Activated CD4-positive, alpha-beta T cell treated with anti-CD3 and anti-CD28 coated beads, Interleukin-2, amount 10 ng/mL, durations not matched to agents 24 days and 14 days (primary cell): ENCODE measurements around the gene RPS19BP1. TPM values are rescaled to one million over a fixed set of nuclear protein-coding genes. Genes with fewer than 3 reads are reported as not detected.

Source experiments
- DNase-seq: peaks from one replicate; pipeline ENCODE4 v3.0.0; 2022
- H3K27ac Mint-ChIP-seq: one replicate; pipeline ENCODE4 v1.8.0; 2022; ENCODE audit warnings: mild to moderate bottlenecking, mixed read lengths
- H3K27me3 Mint-ChIP-seq: one replicate; pipeline ENCODE4 v1.8.0; 2022; ENCODE audit warnings: mixed read lengths
- H3K36me3 Mint-ChIP-seq: one replicate; pipeline ENCODE4 v1.8.0; 2022; ENCODE audit warnings: low read depth, mild to moderate bottlenecking, mixed read lengths
- H3K4me1 Mint-ChIP-seq: one replicate; pipeline ENCODE4 v1.8.0; 2021; ENCODE audit warnings: mixed read lengths
- H3K4me3 Mint-ChIP-seq: one replicate; pipeline ENCODE4 v1.8.0; 2022; ENCODE audit warnings: mild to moderate bottlenecking, moderate library complexity, mixed read lengths
- H3K9me3 Mint-ChIP-seq: one replicate; pipeline ENCODE4 v1.8.0; 2021; ENCODE audit warnings: mixed read lengths
- intact Hi-C: fragments of 100-400 bp; cut with micrococcal nuclease; formaldehyde crosslinking; loops from one replicate; pipeline ENCODE4 v1.15.1; 2023
- total RNA-seq: library from RNA; stranded (reverse); gene quantifications from 2 replicates; pipeline ENCODE4 v1.2.3, GENCODE V29; 2022

Gene RPS19BP1
- total RNA-seq, 1 donor from 2014 or later = 96.9 TPM

- H3K27me3 Mint-ChIP-seq = peaks cover 36% of the 10 kb centered on the region
Observed at GRCh38 chr22:39547587-39547947, 15.0 kb upstream of the RPS19BP1 start.

GRCh38 chr22:39546889-39547586 is 14.5 kb upstream of the RPS19BP1 start:
- peaks cover 13% of the 10 kb centered on the region for H3K4me1 Mint-ChIP-seq
- no peak overlapping the region for H3K4me3 Mint-ChIP-seq
- H3K27ac Mint-ChIP-seq = no peak overlapping the region
- intact Hi-C loops = no loop called here
- H3K9me3 Mint-ChIP-seq = no peaks in the 10 kb centered on the region
- peaks cover 38% of the 10 kb centered on the region for H3K27me3 Mint-ChIP-seq
- no peak for DNase-seq
- no peaks in the 10 kb centered on the region for H3K36me3 Mint-ChIP-seq

More at GRCh38 chr22:39547587-39547947, 15.0 kb upstream of the RPS19BP1 start:
- intact Hi-C loops = no loop called here
- H3K9me3 Mint-ChIP-seq = no peaks in the 10 kb centered on the region
- peaks cover 13% of the 10 kb centered on the region for H3K4me1 Mint-ChIP-seq
- no peak for DNase-seq
- no peaks in the 10 kb centered on the region for H3K36me3 Mint-ChIP-seq
- no peak overlapping the region for H3K4me3 Mint-ChIP-seq
- H3K27ac Mint-ChIP-seq = no peak overlapping the region

GRCh38 chr22:39545386-39546365 is 13.1 kb upstream of the RPS19BP1 start:
- peak overlapping the region; percentile 3 for H3K27ac Mint-ChIP-seq
- no peaks in the 10 kb centered on the region for H3K9me3 Mint-ChIP-seq
- peaks cover 13% of the 10 kb centered on the region for H3K4me1 Mint-ChIP-seq
- H3K27me3 Mint-ChIP-seq = peaks cover 33% of the 10 kb centered on the region
- intact Hi-C loops = no loop called here
- H3K36me3 Mint-ChIP-seq = no peaks in the 10 kb centered on the region
- H3K4me3 Mint-ChIP-seq = peak overlapping the region; percentile 48
- peak; percentile 90 for DNase-seq

DNA sequence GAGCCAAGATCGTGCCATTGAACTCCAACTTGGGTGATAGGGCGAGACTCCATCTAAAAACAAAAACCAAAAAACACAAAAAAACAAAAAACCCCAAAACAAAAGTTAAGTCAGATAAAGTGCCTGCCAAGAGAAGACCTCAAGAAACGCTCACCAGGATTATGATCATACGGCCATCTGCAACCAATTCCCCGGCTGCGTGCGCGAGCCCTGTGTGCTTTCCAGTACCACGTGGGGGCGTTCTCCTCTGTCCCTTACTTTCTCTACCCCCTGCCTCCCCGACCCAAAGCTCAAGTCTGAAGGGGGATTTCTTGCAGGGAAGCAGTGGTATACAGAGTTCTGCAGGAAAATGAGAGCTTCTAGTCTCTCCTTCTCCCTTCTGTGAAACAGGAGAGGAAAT is 10.5 kb upstream of the RPS19BP1 start:
- intact Hi-C loops = no loop called here
- DNase-seq = peak; percentile 77
- no peak overlapping the region for H3K27ac Mint-ChIP-seq
- no peaks in the 10 kb centered on the region for H3K36me3 Mint-ChIP-seq
- peaks cover 32% of the 10 kb centered on the region for H3K27me3 Mint-ChIP-seq
- H3K4me3 Mint-ChIP-seq = no peak overlapping the region
- peaks cover 13% of the 10 kb centered on the region for H3K4me1 Mint-ChIP-seq
- H3K9me3 Mint-ChIP-seq = no peaks in the 10 kb centered on the region

- Mint-ChIP-seq H3K9me3 (no peaks in the 10 kb centered on the region), H3K36me3 (no peaks in the 10 kb centered on the region), H3K4me3 (no peak overlapping the region), H3K27ac (no peak overlapping the region), H3K4me1 (peaks cover 8% of the 10 kb centered on the region), H3K27me3 (peaks cover 8% of the 10 kb centered on the region)
- DNase-seq = no peak
- intact Hi-C loops = no loop called here
Observed at GRCh38 chr22:39537975-39538374, 5.4 kb upstream of the RPS19BP1 start.

- no peak for DNase-seq
- Mint-ChIP-seq H3K9me3 (no peaks in the 10 kb centered on the region), H3K4me3 (no peak overlapping the region), H3K4me1 (peaks cover 18% of the 10 kb centered on the region), H3K27me3 (peaks cover 8% of the 10 kb centered on the region), H3K27ac (no peak overlapping the region), H3K36me3 (peaks cover 7% of the 10 kb centered on the region)
- intact Hi-C loops = no loop called here
Observed at GRCh38 chr22:39536711-39537110, 4.2 kb upstream of the RPS19BP1 start.

DNA sequence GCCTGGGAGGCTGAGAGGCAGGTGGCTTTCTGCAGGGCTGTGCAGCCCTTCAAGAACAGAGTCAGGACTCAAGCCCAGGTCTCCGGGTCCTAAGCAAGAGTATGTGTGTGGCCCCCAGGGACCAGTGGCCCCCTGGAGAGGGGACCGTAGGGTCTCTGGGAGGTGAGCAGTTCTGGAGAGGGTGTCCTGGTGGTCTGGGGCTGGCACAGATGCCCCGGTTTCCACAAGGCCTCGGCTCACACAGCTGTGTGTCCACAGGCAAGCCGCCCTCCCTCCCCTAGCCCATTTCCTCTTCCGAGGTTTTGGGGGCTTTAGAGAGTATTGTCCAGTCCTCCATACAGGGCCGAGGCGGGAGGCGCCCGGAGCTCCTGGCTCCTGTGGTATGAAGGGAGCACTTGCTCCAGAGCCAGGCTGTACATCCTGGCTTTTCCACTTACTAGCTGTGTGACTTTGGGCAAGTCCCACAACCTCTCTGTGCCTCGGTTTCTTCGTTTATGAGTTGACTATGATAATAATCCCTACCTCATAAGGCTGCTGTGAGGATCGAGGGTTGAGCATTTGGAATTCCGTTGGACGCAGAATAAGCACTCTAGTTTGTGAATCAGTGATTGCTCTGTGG is 3.4 kb upstream of the RPS19BP1 start:
- Mint-ChIP-seq H3K9me3 (no peaks in the 10 kb centered on the region), H3K4me1 (peaks cover 26% of the 10 kb centered on the region), H3K36me3 (peaks cover 12% of the 10 kb centered on the region), H3K27me3 (peaks cover 8% of the 10 kb centered on the region), H3K27ac (no peak overlapping the region), H3K4me3 (no peak overlapping the region)
- no peak for DNase-seq
- intact Hi-C loops = no loop called here

DNA sequence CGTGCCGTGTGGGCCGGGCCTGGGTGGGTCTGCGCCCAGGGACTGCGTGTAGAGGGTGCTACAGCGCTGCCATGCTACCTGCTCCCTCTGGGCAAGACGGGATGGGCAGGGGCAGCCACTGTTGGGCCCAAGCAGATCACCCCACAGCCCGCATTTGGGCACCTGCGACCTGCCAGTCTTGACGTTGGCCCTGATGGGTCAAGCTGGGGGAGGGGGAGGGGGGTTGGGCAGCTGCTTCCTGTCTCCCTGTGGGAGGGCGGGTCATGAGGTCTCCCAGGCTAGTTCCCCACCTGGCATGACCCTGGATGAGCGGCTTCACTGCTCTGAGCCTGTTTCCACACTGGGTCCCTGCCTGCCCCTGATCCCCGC is 2.8 kb upstream of the RPS19BP1 start:
- Mint-ChIP-seq H3K27ac (no peak overlapping the region), H3K27me3 (peaks cover 6% of the 10 kb centered on the region), H3K9me3 (no peaks in the 10 kb centered on the region), H3K4me3 (no peak overlapping the region), H3K36me3 (peaks cover 18% of the 10 kb centered on the region), H3K4me1 (peaks cover 31% of the 10 kb centered on the region)
- intact Hi-C loops = no loop called here
- no peak for DNase-seq

DNA sequence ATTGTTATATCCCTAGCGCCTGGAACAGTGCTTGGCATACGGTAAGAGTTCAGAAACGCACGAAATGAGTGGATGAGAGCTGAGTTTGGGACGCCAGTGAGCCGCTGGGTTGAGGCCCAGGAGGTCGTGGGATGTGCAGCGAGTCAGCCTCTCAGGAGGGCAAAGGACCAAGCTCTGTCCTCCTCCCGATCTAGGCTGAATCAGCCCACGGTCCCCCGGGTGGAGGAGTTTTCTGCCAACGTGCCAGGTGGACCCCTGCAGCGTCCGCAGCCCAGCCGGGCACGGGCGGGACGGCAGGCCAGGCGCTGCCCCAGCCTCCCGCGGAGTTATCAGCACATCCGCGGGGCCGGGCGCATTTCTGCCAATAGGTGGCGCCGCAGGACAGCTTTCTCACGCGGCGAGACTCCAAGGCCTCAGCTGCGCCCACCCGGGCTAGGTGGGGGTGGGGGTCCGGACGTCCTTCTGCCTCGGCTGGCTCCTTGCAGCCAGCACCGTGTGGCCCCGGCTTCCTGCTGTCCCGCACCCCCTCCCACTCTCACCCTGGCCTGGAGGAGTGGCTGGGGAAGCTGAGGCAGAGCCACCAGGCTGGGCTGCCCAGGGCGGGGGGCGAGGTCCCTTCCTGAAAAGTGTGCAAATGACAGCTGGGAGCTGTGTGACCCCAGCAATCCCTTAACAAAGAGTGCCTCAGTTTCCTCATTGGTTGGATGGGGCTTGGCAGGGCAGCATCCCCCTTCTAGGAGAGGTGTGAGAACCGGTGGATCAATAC is 2.2 kb upstream of the RPS19BP1 start:
- H3K4me3 Mint-ChIP-seq = peak overlapping the region; percentile 29
- H3K36me3 Mint-ChIP-seq = peaks cover 24% of the 10 kb centered on the region
- intact Hi-C loops = loop anchor here (1.0 to 5.0 kb wide), 4 partner anchors 368 to 502 kb away; partner anchors contain the start of gene GRAP2
- no peak overlapping the region for H3K27ac Mint-ChIP-seq
- H3K27me3 Mint-ChIP-seq = peaks cover 3% of the 10 kb centered on the region
- H3K9me3 Mint-ChIP-seq = no peaks in the 10 kb centered on the region
- peak; percentile 95 for DNase-seq
- H3K4me1 Mint-ChIP-seq = peaks cover 35% of the 10 kb centered on the region

DNA sequence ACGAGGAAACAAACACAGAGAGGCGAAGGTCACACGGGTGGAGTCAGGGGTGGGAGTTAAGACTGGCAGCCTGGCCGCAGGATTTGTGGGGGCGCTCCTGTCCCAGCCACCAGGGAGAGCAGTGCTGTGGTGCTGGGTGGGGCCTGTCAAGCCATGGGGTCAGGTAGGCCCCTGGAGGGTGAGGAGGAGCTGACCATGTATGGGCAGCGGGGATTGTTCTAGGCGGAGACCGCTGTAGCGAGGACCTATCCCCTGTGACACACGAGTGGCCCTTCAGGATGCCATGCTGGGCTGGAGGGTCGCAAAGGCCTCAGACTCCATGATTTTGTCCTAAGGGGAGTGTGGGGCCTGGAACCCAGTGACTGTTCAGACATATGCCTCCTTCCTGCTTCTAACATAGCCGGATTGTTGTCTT is 1.6 kb upstream of the RPS19BP1 start:
- Mint-ChIP-seq H3K27ac (no peak overlapping the region), H3K9me3 (no peaks in the 10 kb centered on the region), H3K36me3 (peaks cover 30% of the 10 kb centered on the region), H3K4me3 (peak overlapping the region; percentile 29), H3K27me3 (peaks cover 3% of the 10 kb centered on the region), H3K4me1 (peaks cover 40% of the 10 kb centered on the region)
- DNase-seq = no peak
- intact Hi-C loops = loop anchor here (1.0 to 5.0 kb wide), 4 partner anchors 368 to 502 kb away; partner anchors contain the start of gene GRAP2

DNA sequence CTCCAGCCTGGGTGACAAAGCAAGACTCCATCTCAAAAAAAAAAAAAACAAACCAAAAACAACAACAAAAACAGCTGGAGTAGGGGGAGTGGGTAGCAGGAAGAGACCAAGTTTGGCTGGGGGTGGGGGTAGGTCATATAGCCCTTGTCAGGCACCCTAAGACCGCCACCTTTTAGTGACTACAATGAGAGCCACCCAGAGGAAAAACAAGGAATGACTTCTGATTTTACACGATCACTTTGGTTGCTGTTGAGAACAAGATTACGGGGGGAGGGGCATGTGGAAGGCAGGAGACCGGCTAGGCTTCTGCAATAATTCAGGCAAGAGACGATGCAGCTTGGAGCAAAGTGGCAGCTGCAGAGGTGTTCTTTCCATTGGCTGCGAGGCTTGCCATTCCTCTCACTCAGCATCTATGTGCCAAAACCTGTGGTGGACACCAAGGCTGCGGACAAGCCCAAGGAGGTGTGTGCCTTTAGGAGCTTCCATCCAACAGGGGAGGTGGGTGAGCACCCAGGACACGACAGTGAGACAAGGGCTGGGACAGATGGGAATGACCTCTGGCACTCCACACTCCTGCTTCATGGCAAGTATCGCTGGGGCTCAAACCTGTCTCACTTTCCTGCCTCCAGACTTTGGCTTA is 1.7 kb downstream of the RPS19BP1 start:
- peak; percentile 73 for DNase-seq
- Mint-ChIP-seq H3K4me1 (peaks cover 61% of the 10 kb centered on the region), H3K27ac (peak overlapping the region; percentile 50), H3K27me3 (peaks cover 3% of the 10 kb centered on the region), H3K9me3 (no peaks in the 10 kb centered on the region), H3K36me3 (peaks cover 50% of the 10 kb centered on the region), H3K4me3 (peak overlapping the region; percentile 97)
- intact Hi-C loops = loop anchor here (1.0 to 5.0 kb wide), 3 partner anchors 35 to 411 kb away; partner anchors contain the start of gene GRAP2

DNA sequence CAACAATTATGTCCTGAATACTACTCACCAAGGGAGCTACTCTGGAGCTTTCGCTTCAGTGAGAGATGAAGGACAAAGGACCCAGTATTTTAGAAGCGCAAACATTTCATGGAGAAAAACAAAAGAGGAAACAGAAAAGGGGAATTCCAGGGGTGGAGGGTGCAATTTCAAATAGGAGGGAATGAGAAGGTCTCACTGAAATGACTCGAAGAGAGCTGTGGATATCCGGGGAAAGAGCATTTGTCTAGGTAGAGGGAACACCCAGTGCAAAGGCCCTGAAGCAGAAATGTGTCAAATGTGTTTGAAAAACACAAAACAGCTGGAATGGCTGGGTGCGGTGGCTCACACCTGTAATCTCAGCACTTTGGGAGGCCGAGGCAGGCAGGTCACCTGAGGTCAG is 2.4 kb downstream of the RPS19BP1 start:
- H3K4me3 Mint-ChIP-seq = peak overlapping the region; percentile 97
- no peaks in the 10 kb centered on the region for H3K9me3 Mint-ChIP-seq
- H3K27me3 Mint-ChIP-seq = peaks cover 3% of the 10 kb centered on the region
- DNase-seq = no peak
- H3K27ac Mint-ChIP-seq = peak overlapping the region; percentile 46
- intact Hi-C loops = loop anchor here (1.0 to 5.0 kb wide), 3 partner anchors 34 to 412 kb away; partner anchors contain the start of gene GRAP2
- H3K36me3 Mint-ChIP-seq = peaks cover 56% of the 10 kb centered on the region
- H3K4me1 Mint-ChIP-seq = peaks cover 67% of the 10 kb centered on the region

- Mint-ChIP-seq H3K9me3 (no peaks in the 10 kb centered on the region), H3K36me3 (peaks cover 62% of the 10 kb centered on the region), H3K27me3 (peaks cover 3% of the 10 kb centered on the region), H3K4me1 (peaks cover 72% of the 10 kb centered on the region), H3K4me3 (peak overlapping the region; percentile 97), H3K27ac (peak overlapping the region; percentile 46)
- no peak for DNase-seq
- intact Hi-C loops = loop anchor here (1.0 to 10.0 kb wide), 2 partner anchors 36 to 1755 kb away; partner anchors contain the start of gene RANGAP1
Observed at GRCh38 chr22:39529487-39529851, 3.1 kb downstream of the RPS19BP1 start.
